Hepatocyte (in vitro differentiated cells): ENCODE results near the gene DEGS2.

Source experiments
- CTCF ChIP-seq: fragments of 200-600 bp; sonication (generic); IDR thresholded peaks from 2 replicates; pipeline ENCODE4 v1.5.1; 2016; ENCODE audit warnings: antibody characterized with exemption, mild to moderate bottlenecking; ENCODE audit not compliant: poor library complexity
- EZH2 ChIP-seq: fragments of 200-600 bp; sonication (generic); IDR thresholded peaks from 2 replicates; pipeline ENCODE4 v1.6.1; 2016; ENCODE audit warnings: antibody characterized with exemption, mild to moderate bottlenecking, borderline replicate concordance

GRCh38 chr14:100108840-100109593 is 50.4 kb downstream of the DEGS2 start:
- TF ChIP-seq EZH2, result no peak
- TF ChIP-seq CTCF, result no peak
